Heart right ventricle (tissue), 16 donors: ENCODE data around the gene ARHGEF4. TPM values are rescaled to one million over a fixed set of nuclear protein-coding genes. Genes with fewer than 3 reads are reported as not detected.
A peak's percentile ranks its signal among the peaks of the same experiment; 100 is the strongest.

ENCODE experiments used
- ATAC-seq, 8 donors: fragments of 200-7000 bp; cut with Tn5 transposase; one replicate each; pipeline ENCODE4 v1.9.1; 2020; ENCODE audit warnings: mild to moderate bottlenecking in 8 of 8, moderate library complexity in 8 of 8, moderate number of reproducible peaks in 1 of 8
- DNase-seq, 2 donors: peaks; one replicate each; pipeline ENCODE4 v3.0.0-alpha.2; 2020
- H3K27ac ChIP-seq, 10 donors: fragments of 200-600 bp; sonication (generic) in 2 of 10; one replicate each; pipeline versions ENCODE4 v1.5.0 to v1.8.0; 2020 to 2022; ENCODE audit warnings: mild to moderate bottlenecking in 3 of 10
- H3K27me3 ChIP-seq, 7 donors: fragments of 200-600 bp; one replicate each; pipeline ENCODE4 v1.8.0; 2021 to 2022; ENCODE audit warnings: mild to moderate bottlenecking in 2 of 7
- H3K36me3 ChIP-seq, 9 donors: fragments of 200-600 bp; sonication (generic) in 1 of 9; one replicate each; pipeline versions ENCODE4 v1.5.0 to v1.8.0; 2020 to 2022; ENCODE audit warnings: mild to moderate bottlenecking in 2 of 9
- H3K4me1 ChIP-seq, 9 donors: fragments of 200-600 bp; sonication (generic) in 1 of 9; one replicate each; pipeline versions ENCODE4 v1.5.0 to v1.8.0; 2020 to 2022; ENCODE audit warnings: mild to moderate bottlenecking in 4 of 9
- H3K4me3 ChIP-seq, 10 donors: fragments of 200-600 bp; sonication (generic) in 2 of 10; one replicate each; pipeline versions ENCODE4 v1.5.0 to v1.8.0; 2020 to 2022; ENCODE audit warnings: mild to moderate bottlenecking in 7 of 10, moderate library complexity in 2 of 10
- H3K9me3 ChIP-seq, 11 donors: fragments of 200-600 bp in 10 of 11; sonication (generic) in 2 of 11; one replicate each; pipeline versions ENCODE4 v1.5.0 to v1.8.0; 2013 to 2022; ENCODE audit warnings: mild to moderate bottlenecking in 2 of 11, control low read depth in 1 of 11, moderate library complexity in 1 of 11
- WGBS, 2 donors: extraction: QIAGEN DNeasy Blood & Tissue Kit; methylation state at CpG; one replicate each; pipeline ENCODE4 v1.1.7; 2013; ENCODE audit warnings: inconsistent platforms in 1 of 2; 5-methylcytosine and 5-hydroxymethylcytosine counted together
- intact Hi-C, 10 donors: fragments of 100-400 bp; cut with DNase I; formaldehyde crosslinking; loops; one replicate each; pipeline versions ENCODE4 v1.11.1 to v1.14.2; 2022
- polyA plus RNA-seq, 2 donors: library from polyadenylated mRNA; stranded (reverse); fragments of 200-250 nt; gene quantifications; one replicate each; pipeline ENCODE4 v1.2.3, GENCODE V29; 2013
- total RNA-seq, 10 donors: library from RNA; stranded (reverse); fragmentation: NEBNext Ultra II Directional in 3 of 10; extraction: Animal tissue kit (Norgen Biotek cat#: 25700) in 3 of 10; gene quantifications; one replicate each; pipeline versions ENCODE4 v1.2.1 to v1.2.4, GENCODE V29; 2021 to 2023
- TF ChIP-seq, protein P1 (sequence below), 9 donors: fragments of 200-600 bp; sonication (generic) in 2 of 9; IDR thresholded peaks; one replicate each; pipeline versions ENCODE4 v1.5.0 to v1.8.0; 2021 to 2022; ENCODE audit warnings: antibody characterized with exemption in 9 of 9, mild to moderate bottlenecking in 5 of 9, moderate library complexity in 1 of 9
- donor health status: Arrhythmogenic right ventricular cardiomyopathy.
- donor health status: ischemic (EF 13 %, LVEDD 7.1; RV severe dilation, severe dysfunction).
- donor health status: healthy with polysubstance abuse.
- donor health status: DM: no; HTN: yes; CAD: no.
- donor health status: DM: no; HTN: no; CAD: no.
- donor health status: ischemic (EF 25% LVEDD 6.9; RV normal size, moderate dysfunction).
- donor health status: ischemic (EF 25% LVEDD 5.7; RV mildly dilated, moderate dysfunction).
- donor health status: healthy.
- donor health status: DM: yes; HTN: yes; CAD: no.
- donor health status: Ischemic cardiomyopathy.
- donor health status: ischemic (EF 35%, LVEDD 5.7; RV mildly dilated, moderate dysfunction).
- donor health status: nonischemic (EF 11% LVEDD 7.7; RV severe dilation, severe dysfunction).
- donor health status: DM: yes; HTN: yes; CAD: no.
- donor health status: PGD.
- donor health status: ischemic (EF 29% LVEDD 5.4; RV normal size, mild dysfunction).
- donor health status: nonischemic (EF 23%, LVEDD 6.1; RV moderate dilation, normal function).

Gene ARHGEF4
- total and polyA plus RNA-seq, 12 donors, result 0.67 to 6.5 (median 3.4) TPM

- peak in 2 of 8 donors; percentile 39 to 48 for ATAC-seq
- Histone ChIP-seq H3K27ac (no peak overlapping the region), H3K4me3 (no peak overlapping the region), H3K4me1 (peaks cover 0 to 5% (median 0%) of the 10 kb centered on the region in 9 donors), H3K9me3 (no peaks in the 10 kb centered on the region), H3K36me3 (no peaks in the 10 kb centered on the region), H3K27me3 (no peaks in the 10 kb centered on the region)
- TF ChIP-seq, protein P1, sequence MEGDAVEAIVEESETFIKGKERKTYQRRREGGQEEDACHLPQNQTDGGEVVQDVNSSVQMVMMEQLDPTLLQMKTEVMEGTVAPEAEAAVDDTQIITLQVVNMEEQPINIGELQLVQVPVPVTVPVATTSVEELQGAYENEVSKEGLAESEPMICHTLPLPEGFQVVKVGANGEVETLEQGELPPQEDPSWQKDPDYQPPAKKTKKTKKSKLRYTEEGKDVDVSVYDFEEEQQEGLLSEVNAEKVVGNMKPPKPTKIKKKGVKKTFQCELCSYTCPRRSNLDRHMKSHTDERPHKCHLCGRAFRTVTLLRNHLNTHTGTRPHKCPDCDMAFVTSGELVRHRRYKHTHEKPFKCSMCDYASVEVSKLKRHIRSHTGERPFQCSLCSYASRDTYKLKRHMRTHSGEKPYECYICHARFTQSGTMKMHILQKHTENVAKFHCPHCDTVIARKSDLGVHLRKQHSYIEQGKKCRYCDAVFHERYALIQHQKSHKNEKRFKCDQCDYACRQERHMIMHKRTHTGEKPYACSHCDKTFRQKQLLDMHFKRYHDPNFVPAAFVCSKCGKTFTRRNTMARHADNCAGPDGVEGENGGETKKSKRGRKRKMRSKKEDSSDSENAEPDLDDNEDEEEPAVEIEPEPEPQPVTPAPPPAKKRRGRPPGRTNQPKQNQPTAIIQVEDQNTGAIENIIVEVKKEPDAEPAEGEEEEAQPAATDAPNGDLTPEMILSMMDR (IDR thresholded peaks at IDR 0.05), result no peak
- intact Hi-C loops, result no loop called here
- DNase-seq, result no peak
- WGBS, 2 donors, result 60 to 65% methylated on average over 10 of the region's 10 CpGs
Observed at GRCh38 chr2:130849896-130850787, 13.4 kb downstream of the ARHGEF4 start.

GRCh38 chr2:130850788-130851623, 14.3 kb downstream of the ARHGEF4 start:
- peak overlapping the region in 1 of 10 donors; percentile 10 for H3K27ac ChIP-seq
- DNase-seq, result peak in 1 of 2 donors; percentile 33
- H3K27me3 ChIP-seq, result peaks cover 0 to 6% (median 0%) of the 10 kb centered on the region in 7 donors
- 81 to 89% methylated on average over 26 of the region's 26 CpGs for WGBS, 2 donors
- H3K36me3 ChIP-seq, result no peaks in the 10 kb centered on the region
- H3K4me1 ChIP-seq, result peaks cover 0 to 5% (median 0%) of the 10 kb centered on the region in 9 donors
- H3K9me3 ChIP-seq, result peaks cover 0 to 2% (median 0%) of the 10 kb centered on the region in 11 donors
- ATAC-seq, result peak in 2 of 8 donors; percentile 65 to 81
- intact Hi-C loops, result no loop called here
- H3K4me3 ChIP-seq, result no peak overlapping the region
- TF ChIP-seq, protein P1 (IDR thresholded peaks at IDR 0.05), result no peak

GRCh38 chr2:130851624-130852382, 15.1 kb downstream of the ARHGEF4 start:
- peak in 1 of 8 donors; percentile 21 for ATAC-seq
- H3K27ac ChIP-seq, result peak overlapping the region in 1 of 10 donors; percentile 10
- no peaks in the 10 kb centered on the region for H3K36me3 ChIP-seq
- peaks cover 0 to 4% (median 0%) of the 10 kb centered on the region in 11 donors for H3K9me3 ChIP-seq
- H3K4me1 ChIP-seq, result peaks cover 0 to 5% (median 0%) of the 10 kb centered on the region in 9 donors
- TF ChIP-seq, protein P1 (IDR thresholded peaks at IDR 0.05), result no peak
- DNase-seq, result no peak
- no peak overlapping the region for H3K4me3 ChIP-seq
- peaks cover 0 to 6% (median 0%) of the 10 kb centered on the region in 7 donors for H3K27me3 ChIP-seq
- intact Hi-C loops, result no loop called here
- 66 to 69% methylated on average over 14 of the region's 14 CpGs for WGBS, 2 donors
